ENCODE measurements around the gene EFCAB11.

DNA sequence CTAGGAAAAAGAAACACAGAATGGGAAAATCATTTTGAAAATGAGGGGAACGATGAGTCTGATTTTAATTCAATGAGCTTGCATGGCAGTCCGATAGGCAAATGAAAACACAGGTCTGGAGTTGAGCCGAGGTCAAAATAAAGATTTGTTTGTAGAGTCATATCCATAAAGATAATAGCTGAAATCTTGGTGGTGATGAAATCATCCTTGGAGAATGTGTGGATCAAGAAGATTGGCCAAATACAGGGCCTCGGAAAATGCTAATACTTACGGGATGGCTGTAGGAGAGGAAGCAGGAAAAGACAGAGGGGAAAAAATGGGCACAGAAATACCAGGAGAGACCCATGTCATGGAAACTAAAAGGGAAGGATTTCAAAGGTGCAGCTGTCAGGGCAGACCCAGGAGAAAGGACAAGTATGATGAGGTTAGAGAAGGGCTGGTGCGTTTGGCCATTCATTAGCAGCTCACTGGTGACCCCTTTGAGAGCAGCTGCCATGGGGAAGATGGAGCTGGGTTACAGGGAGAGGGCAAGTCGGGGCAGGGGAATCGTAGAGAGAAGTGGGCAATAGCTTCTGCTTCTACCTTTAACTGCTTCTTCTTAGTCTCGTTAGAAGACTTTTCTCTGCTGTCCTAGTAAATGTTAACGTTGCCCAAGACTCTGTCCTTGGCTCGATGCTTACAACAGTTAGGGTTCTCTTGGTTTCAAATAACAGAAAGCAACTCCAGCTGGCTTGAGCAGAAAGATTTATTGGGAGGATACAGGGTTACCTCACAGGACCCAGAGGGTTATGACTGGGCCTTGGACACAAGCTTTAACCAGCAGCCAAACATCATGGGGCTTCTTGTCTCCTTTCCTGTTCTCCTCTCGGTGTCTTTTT, 161.8 kb downstream of the EFCAB11 start:
- TF ChIP-seq, protein P1, sequence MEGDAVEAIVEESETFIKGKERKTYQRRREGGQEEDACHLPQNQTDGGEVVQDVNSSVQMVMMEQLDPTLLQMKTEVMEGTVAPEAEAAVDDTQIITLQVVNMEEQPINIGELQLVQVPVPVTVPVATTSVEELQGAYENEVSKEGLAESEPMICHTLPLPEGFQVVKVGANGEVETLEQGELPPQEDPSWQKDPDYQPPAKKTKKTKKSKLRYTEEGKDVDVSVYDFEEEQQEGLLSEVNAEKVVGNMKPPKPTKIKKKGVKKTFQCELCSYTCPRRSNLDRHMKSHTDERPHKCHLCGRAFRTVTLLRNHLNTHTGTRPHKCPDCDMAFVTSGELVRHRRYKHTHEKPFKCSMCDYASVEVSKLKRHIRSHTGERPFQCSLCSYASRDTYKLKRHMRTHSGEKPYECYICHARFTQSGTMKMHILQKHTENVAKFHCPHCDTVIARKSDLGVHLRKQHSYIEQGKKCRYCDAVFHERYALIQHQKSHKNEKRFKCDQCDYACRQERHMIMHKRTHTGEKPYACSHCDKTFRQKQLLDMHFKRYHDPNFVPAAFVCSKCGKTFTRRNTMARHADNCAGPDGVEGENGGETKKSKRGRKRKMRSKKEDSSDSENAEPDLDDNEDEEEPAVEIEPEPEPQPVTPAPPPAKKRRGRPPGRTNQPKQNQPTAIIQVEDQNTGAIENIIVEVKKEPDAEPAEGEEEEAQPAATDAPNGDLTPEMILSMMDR (IDR thresholded peaks at IDR 0.05; ENCODE audit: low read depth, low read length), result no peak
- TF ChIP-seq POLR2A (IDR thresholded peaks at IDR 0.05; ENCODE audit: extremely low read depth, insufficient read length), result no peak
- TF ChIP-seq, protein P2, sequence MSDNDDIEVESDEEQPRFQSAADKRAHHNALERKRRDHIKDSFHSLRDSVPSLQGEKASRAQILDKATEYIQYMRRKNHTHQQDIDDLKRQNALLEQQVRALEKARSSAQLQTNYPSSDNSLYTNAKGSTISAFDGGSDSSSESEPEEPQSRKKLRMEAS (IDR thresholded peaks at IDR 0.05; ENCODE audit: low read depth, low read length), result no peak
